IPS DF 4.7 (cell line): ENCODE results near the gene UNC13C.
"Not testable (repeated sequence)": the region's sequence is repeated elsewhere in the genome, so short reads cannot be mapped to it uniquely, and the experiment has no call there.

Experiments
- DNase-seq: peaks from one replicate; pipeline ENCODE4 v3.0.0-alpha.2; 2013; ENCODE audit warnings: low spot score; ENCODE audit errors: extremely low read depth

UNC13C gene

DNA sequence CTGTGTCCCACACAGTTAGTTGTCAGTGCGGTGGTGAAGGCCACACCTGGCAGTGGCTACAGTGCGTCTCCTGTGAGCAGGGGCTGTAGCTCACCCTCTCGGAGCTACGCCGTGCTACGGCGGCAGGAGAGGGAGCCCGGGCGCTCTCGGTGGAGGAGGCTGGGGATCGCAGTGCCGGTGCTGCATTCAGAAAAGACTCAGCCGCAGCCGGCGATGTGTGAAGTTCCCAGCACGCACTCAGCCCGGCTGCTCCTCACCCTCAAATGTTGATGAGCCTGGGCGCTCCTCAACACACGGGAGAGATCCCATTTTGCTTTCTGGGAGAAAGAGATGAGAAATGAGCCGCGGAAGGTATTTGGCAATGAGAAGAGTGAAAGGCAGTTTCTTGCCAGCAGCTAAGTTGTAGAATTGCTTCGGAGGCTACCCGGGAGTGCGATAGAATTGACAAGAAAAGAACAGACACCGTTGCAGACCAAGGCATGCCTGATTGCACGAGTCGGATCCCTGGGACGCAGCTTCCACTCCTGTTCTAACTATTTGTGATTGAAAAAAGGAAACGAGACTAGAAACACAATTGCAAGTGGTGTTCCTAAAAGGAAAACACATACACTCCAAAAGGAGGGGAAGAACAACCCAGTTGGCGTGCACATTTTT is at the start of gene UNC13C:
Gene UNC13C, plus strand, starts transcription at position 189 of the 654 bp plus-strand sequence. CDS start 34,463 bp downstream, outside the sequence.
- DNase-seq: no peak

DNA sequence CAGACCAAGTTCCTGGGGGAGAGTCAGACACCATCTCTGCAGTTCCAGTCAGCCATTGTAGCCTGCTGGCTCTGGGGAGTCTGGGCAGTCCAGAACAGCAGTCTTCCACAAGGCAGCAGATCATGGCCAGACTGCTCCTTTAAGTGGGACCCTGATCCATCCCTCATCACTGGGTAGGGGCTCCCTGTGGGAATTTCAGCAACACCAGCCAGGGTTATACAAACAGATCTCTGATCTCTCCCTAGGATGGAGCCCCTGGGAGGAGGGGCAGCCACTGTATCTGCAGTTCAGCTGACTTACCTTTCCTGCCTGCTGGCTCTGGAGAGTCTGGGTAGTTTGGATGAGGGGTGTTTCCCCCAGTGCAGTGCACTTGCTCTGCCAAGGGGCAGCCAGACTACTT is 42.1 kb upstream of the UNC13C start:
- no peak for DNase-seq

- not testable (repeated sequence) for DNase-seq
Measured at GRCh38 chr15:53937632-53938031, 40.6 kb upstream of the UNC13C start.

- DNase-seq: no peak
Measured at GRCh38 chr15:53950572-53950971, 27.7 kb upstream of the UNC13C start.

- DNase-seq: no peak
Measured at GRCh38 chr15:53955396-53955795, 22.8 kb upstream of the UNC13C start.

GRCh38 chr15:53962646-53963561 is 15.3 kb upstream of the UNC13C start:
- DNase-seq: no peak

DNA sequence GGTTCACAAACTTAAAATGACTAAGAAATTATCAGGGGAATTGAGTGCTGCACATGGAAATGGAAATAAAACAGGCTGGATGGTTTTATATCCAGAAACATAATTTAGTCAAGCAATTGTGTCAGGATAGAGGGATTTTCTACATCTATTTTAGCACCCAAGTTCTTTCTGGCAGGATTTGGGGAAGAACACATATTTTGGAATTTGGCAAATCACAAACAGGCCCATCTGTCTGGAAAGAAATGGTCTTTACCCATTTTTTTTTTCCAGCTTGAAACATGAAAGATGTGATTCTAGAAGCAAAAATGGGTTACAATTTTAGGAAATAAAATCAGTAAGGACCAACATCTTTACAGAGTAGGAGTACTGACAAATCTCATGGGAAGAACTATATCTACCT is 14.4 kb upstream of the UNC13C start:
- DNase-seq: no peak

GRCh38 chr15:53974121-53974520 is 4.1 kb upstream of the UNC13C start:
- DNase-seq: no peak

- no peak for DNase-seq
Measured at GRCh38 chr15:53974813-53975212, 3.4 kb upstream of the UNC13C start.

- no peak for DNase-seq
Measured at GRCh38 chr15:53976844-53977392, 1.3 kb upstream of the UNC13C start.

DNA sequence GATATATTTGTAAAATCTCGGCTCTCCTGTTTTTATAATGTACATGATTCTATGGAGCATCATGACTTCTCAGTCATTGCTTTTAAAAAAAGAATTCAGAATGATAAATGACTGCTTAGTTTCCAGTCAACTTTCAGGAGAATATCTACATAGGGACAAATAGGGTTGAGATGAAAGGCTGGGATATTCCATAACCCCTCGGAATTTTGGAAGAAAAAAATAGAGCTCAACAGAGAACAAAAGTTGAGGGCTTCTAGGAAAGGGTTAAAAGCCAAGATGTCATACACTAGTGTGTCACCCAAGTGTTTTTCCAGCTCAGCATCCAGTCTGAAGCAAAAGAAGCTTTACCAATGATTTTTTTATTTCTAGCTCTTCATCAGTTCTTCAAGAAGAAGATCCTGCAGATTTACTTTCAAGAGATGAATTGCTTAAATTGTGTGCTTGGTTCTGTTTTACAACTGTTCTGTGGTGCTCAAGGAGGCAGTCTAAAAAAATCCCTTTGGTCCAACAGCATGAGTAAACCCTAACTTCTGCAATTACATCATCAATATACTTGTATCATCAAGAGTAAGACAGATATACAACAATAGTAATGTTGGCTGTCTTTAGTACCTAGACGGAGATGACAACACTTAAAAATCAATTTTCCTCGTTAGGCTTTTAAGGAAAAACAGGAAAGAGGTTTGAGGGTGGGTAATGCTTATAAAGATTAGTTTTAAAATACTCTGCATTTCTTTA is 979 bp downstream of the UNC13C start:
- DNase-seq: no peak

DNA sequence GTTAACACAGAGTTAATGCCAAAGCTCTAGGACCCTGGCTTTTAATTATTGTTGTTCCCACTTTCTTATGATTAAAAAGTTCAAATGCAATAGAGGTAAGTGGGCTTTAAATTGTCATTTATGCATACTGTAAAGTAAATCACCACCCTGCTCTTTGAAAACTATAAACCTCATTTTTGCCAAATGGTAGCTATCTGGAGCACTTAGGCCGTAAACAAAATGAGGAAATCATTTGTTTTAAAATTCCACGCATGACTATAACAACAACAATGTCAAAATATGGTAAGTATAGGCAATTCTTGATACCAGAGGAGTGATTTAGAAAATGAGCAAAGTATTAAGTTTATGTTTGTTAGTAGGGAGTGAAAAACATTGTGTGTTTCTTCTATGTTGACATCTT is 1.8 kb downstream of the UNC13C start:
- no peak for DNase-seq

GRCh38 chr15:53982071-53982680 is 3.9 kb downstream of the UNC13C start:
- no peak for DNase-seq

GRCh38 chr15:53982876-53983275 is 4.6 kb downstream of the UNC13C start:
- no peak for DNase-seq

- DNase-seq: no peak
Measured at GRCh38 chr15:53984221-53984620, 6.0 kb downstream of the UNC13C start.

DNA sequence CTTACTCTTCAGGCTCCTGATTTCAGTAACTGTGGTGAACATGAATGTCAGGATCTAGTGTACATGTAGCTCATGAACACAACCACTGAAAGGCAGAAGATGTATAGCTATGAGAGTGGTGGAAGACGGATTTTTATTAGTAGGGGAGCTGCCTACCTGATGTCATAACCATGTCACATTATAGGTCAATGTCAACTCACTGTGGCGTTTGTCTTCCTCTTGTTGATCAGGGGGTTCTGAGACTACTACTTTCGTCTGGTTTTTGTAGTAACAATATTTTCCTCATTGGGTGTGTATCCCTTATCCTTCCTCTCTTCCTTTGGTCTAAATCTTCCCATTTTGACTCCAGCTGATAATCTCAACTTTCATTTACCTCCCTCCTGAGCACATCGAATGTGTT is 7.3 kb downstream of the UNC13C start:
- no peak for DNase-seq

DNA sequence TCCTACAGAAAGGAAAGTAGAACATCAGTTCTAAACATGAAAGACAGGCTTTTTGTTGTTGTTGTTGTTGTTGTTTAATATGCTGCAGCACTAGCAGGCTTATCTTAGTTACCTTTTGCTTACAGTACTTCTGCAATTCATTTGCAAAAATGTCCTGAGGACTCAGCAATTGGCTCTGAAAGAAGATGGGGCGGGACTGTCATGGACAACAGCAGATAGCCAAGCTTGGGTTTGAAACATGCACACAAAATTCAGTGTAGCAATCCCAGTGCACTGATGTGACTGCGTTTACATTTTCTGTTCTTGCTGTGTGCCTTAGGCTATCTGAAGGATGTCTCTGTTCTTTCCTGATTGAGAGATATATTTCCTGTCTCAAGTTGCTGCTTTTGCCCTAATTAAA is 9.2 kb downstream of the UNC13C start:
- DNase-seq: no peak

GRCh38 chr15:54007256-54007655 is 29.0 kb downstream of the UNC13C start:
- DNase-seq: no peak

GRCh38 chr15:54011656-54012055 is 33.4 kb downstream of the UNC13C start:
- DNase-seq: no peak

DNA sequence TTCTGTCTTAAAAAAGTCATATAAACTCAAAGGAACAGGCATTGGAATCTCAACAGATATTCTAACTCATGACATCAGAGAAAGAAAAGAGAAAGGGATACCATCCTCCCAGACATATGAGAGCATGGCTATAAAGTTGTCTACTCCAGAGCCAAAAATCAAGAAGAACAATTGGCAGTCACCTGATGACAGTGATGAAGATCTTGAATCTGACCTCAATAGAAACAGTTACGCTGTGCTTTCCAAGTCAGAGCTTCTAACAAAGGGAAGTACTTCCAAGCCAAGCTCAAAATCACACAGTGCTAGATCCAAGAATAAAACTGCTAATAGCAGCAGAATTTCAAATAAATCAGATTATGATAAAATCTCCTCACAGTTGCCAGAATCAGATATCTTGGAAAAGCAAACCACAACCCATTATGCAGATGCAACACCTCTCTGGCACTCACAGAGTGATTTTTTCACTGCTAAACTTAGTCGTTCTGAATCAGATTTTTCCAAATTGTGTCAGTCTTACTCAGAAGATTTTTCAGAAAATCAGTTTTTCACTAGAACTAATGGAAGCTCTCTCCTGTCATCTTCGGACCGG is 35.9 kb downstream of the UNC13C start:
- no peak for DNase-seq

GRCh38 chr15:54017251-54017650 is 39.0 kb downstream of the UNC13C start:
- no peak for DNase-seq
